OCI-LY7 (cell line): ENCODE results near the gene CHRNG.

Experiments
- CTCF ChIP-seq: fragments of 200-600 bp; sonication (generic); conservative IDR thresholded peaks from 2 replicates; pipeline ENCODE4 v1.5.1; 2014; ENCODE audit warnings: mild to moderate bottlenecking, antibody characterized with exemption, low read length, moderate library complexity, mixed read lengths
- EZH2phosphoT487 ChIP-seq: fragments of 200-600 bp; sonication (generic); IDR thresholded peaks from 2 replicates; pipeline ENCODE4 v1.6.1; 2018; ENCODE audit warnings: low read depth, borderline replicate concordance, mild to moderate bottlenecking, mixed run types, antibody characterized with exemption, low read length, moderate library complexity, mixed read lengths

- TF ChIP-seq CTCF: no peak
- no peak for TF ChIP-seq EZH2phosphoT487
These were observed 39.1 kb downstream of the CHRNG start for GRCh38 chr2:232578626-232579025.
